Nephron progenitor cell (in vitro differentiated cells): Measurements from ENCODE around the gene DOC2A.

Source experiments
- DNase-seq: peaks from one replicate; pipeline ENCODE4 v3.0.0; 2021
- H3K27ac Mint-ChIP-seq: 2 replicates; pipeline ENCODE4 v1.8.0; 2021; ENCODE audit warnings: mild to moderate bottlenecking, moderate library complexity, mixed read lengths
- H3K27me3 Mint-ChIP-seq: 2 replicates; pipeline ENCODE4 v1.8.0; 2021; ENCODE audit warnings: mild to moderate bottlenecking, low read depth, mixed read lengths; ENCODE audit not compliant: poor library complexity
- H3K36me3 Mint-ChIP-seq: 2 replicates; pipeline ENCODE4 v1.8.0; 2021; ENCODE audit warnings: low read depth, mixed read lengths
- H3K4me1 Mint-ChIP-seq: 2 replicates; pipeline ENCODE4 v1.8.0; 2021; ENCODE audit warnings: mixed read lengths
- H3K4me3 Mint-ChIP-seq: 2 replicates; pipeline ENCODE4 v1.8.0; 2021; ENCODE audit warnings: mild to moderate bottlenecking, moderate library complexity, mixed read lengths
- H3K9me3 Mint-ChIP-seq: 2 replicates; pipeline ENCODE4 v1.8.0; 2021; ENCODE audit warnings: mild to moderate bottlenecking, moderate library complexity, mixed read lengths
- CTCF ChIP-seq: fragments of 200-600 bp; sonication (generic); IDR thresholded peaks from 2 replicates; pipeline ENCODE4 v1.5.0; 2021; ENCODE audit warnings: antibody characterized with exemption

Gene DOC2A

GRCh38 chr16:29986231-29986630 lies 24.6 kb downstream of the DOC2A start:
- no peak for TF ChIP-seq CTCF
- DNase-seq = no peak
- peak overlapping the region; percentile 71 for H3K27ac Mint-ChIP-seq
- no peak overlapping the region for H3K4me3 Mint-ChIP-seq
- H3K4me1 Mint-ChIP-seq = peaks cover 28% of the 10 kb centered on the region
- no peaks in the 10 kb centered on the region for H3K9me3 Mint-ChIP-seq
- no peaks in the 10 kb centered on the region for H3K27me3 Mint-ChIP-seq
- H3K36me3 Mint-ChIP-seq = peaks cover 63% of the 10 kb centered on the region

- no peaks in the 10 kb centered on the region for H3K27me3 Mint-ChIP-seq
- peaks cover 23% of the 10 kb centered on the region for H3K4me1 Mint-ChIP-seq
- no peak for DNase-seq
- H3K4me3 Mint-ChIP-seq = no peak overlapping the region
- no peak for TF ChIP-seq CTCF
- H3K36me3 Mint-ChIP-seq = peaks cover 65% of the 10 kb centered on the region
- no peak overlapping the region for H3K27ac Mint-ChIP-seq
- no peaks in the 10 kb centered on the region for H3K9me3 Mint-ChIP-seq
Measured at GRCh38 chr16:29985271-29985811, 25.5 kb downstream of the DOC2A start.

- no peak for TF ChIP-seq CTCF
- Mint-ChIP-seq H3K27ac (peak overlapping the region; percentile 34), H3K27me3 (no peaks in the 10 kb centered on the region), H3K4me1 (peaks cover 21% of the 10 kb centered on the region), H3K9me3 (no peaks in the 10 kb centered on the region), H3K4me3 (no peak overlapping the region), H3K36me3 (peaks cover 63% of the 10 kb centered on the region)
- no peak for DNase-seq
Measured at GRCh38 chr16:29984764-29985147, 26.1 kb downstream of the DOC2A start.

GRCh38 chr16:29984137-29984763 lies 26.6 kb downstream of the DOC2A start:
- H3K27me3 Mint-ChIP-seq = no peaks in the 10 kb centered on the region
- peaks cover 20% of the 10 kb centered on the region for H3K4me1 Mint-ChIP-seq
- H3K36me3 Mint-ChIP-seq = peaks cover 63% of the 10 kb centered on the region
- DNase-seq = no peak
- TF ChIP-seq CTCF = no peak
- peak overlapping the region; percentile 34 for H3K27ac Mint-ChIP-seq
- H3K4me3 Mint-ChIP-seq = no peak overlapping the region
- no peaks in the 10 kb centered on the region for H3K9me3 Mint-ChIP-seq

- H3K27me3 Mint-ChIP-seq = no peaks in the 10 kb centered on the region
- H3K27ac Mint-ChIP-seq = peak overlapping the region; percentile 19
- peaks cover 65% of the 10 kb centered on the region for H3K36me3 Mint-ChIP-seq
- no peaks in the 10 kb centered on the region for H3K9me3 Mint-ChIP-seq
- peaks cover 13% of the 10 kb centered on the region for H3K4me1 Mint-ChIP-seq
- DNase-seq = no peak
- H3K4me3 Mint-ChIP-seq = no peak overlapping the region
- TF ChIP-seq CTCF = no peak
Measured at GRCh38 chr16:29983420-29984136, 27.2 kb downstream of the DOC2A start.
